Esophagus muscularis mucosa (tissue), 4 donors: ENCODE results near the gene SARM1.

Source experiments
- CTCF ChIP-seq, 3 experiments: fragments of 200-600 bp in 2 of 3; fragments of 450-650 bp in 1 of 3; sonication (generic) in 2 of 3; IDR thresholded peaks; one replicate each; pipeline ENCODE4 v1.5.1; 2017 to 2019; ENCODE audit warnings: antibody characterized with exemption in 3 of 3, mild to moderate bottlenecking in 2 of 3, moderate library complexity in 1 of 3
- EP300 ChIP-seq: sonication (generic); formaldehyde crosslinking; IDR thresholded peaks from one replicate; pipeline ENCODE4 v1.6.1; 2017; ENCODE audit warnings: antibody characterized with exemption
- POLR2A ChIP-seq: fragments of 450-650 bp; IDR thresholded peaks from one replicate; pipeline ENCODE4 v1.6.1; 2017; ENCODE audit warnings: antibody characterized with exemption, moderate library complexity, mild to moderate bottlenecking, low read depth
- POLR2AphosphoS5 ChIP-seq, 2 donors: sonication (generic); formaldehyde crosslinking; IDR thresholded peaks; one replicate each; pipeline ENCODE4 v1.6.1; 2017; ENCODE audit warnings: antibody characterized with exemption in 2 of 2

DNA sequence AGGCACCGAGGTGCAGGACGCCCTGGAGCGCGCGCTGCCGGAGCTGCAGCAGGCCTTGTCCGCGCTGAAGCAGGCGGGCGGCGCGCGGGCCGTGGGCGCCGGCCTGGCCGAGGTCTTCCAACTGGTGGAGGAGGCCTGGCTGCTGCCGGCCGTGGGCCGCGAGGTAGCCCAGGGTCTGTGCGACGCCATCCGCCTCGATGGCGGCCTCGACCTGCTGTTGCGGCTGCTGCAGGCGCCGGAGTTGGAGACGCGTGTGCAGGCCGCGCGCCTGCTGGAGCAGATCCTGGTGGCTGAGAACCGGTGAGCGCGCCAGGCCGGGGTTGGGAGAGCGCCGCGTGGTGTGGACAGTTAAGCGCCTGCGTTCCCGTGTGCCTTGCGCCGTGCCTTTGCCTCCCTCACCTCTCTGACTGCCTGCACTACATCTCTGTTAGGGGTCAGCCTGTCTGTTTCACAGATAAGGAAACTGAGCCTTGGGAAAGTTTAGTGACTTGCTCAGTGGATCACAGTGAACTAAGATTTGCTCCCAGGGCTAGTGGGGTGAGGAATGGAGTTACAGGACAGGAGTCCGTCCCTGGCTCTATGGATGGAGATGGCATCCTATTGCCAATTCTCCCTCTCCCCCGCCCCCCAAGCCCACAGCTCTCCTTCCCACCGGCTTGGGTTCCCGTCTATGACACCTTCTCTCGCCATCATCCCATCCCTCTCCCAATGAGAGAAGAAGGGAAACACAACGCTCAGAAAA lies 880 bp downstream of the SARM1 start:
- TF ChIP-seq CTCF (IDR thresholded peaks at IDR 0.05), result no peak
- no peak for TF ChIP-seq POLR2A
- TF ChIP-seq POLR2AphosphoS5 (IDR thresholded peaks at IDR 0.05), result no peak
- TF ChIP-seq EP300, result no peak
